LNCaP clone FGC (cell line): ENCODE data around the gene CBFA2T2.
"Not testable (repeated sequence)": the region's sequence is repeated elsewhere in the genome, so short reads cannot be mapped to it uniquely, and the experiment has no call there.

Source experiments
- DNase-seq: peaks from one replicate; pipeline ENCODE4 v3.0.0-alpha.2; 2011; ENCODE audit warnings: low read depth
- H3K4me3 ChIP-seq: 2 replicates; pipeline ENCODE4 v1.5.1; 2011; ENCODE audit warnings: mild to moderate bottlenecking, low read depth, low read length, control low read depth
- TF ChIP-seq, protein P1 (sequence below): IDR thresholded peaks from 2 replicates; pipeline ENCODE4 v1.5.1; 2012; ENCODE audit warnings: mild to moderate bottlenecking; ENCODE audit not compliant: control insufficient read depth, insufficient read depth; ENCODE audit errors: extremely low read depth

Gene CBFA2T2

GRCh38 chr20:33554914-33555420, 65.1 kb downstream of the CBFA2T2 start:
- H3K4me3 ChIP-seq: no peak overlapping the region
- peak; percentile 99 for DNase-seq
- TF ChIP-seq, protein P1, sequence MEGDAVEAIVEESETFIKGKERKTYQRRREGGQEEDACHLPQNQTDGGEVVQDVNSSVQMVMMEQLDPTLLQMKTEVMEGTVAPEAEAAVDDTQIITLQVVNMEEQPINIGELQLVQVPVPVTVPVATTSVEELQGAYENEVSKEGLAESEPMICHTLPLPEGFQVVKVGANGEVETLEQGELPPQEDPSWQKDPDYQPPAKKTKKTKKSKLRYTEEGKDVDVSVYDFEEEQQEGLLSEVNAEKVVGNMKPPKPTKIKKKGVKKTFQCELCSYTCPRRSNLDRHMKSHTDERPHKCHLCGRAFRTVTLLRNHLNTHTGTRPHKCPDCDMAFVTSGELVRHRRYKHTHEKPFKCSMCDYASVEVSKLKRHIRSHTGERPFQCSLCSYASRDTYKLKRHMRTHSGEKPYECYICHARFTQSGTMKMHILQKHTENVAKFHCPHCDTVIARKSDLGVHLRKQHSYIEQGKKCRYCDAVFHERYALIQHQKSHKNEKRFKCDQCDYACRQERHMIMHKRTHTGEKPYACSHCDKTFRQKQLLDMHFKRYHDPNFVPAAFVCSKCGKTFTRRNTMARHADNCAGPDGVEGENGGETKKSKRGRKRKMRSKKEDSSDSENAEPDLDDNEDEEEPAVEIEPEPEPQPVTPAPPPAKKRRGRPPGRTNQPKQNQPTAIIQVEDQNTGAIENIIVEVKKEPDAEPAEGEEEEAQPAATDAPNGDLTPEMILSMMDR: no peak

- TF ChIP-seq, protein P1: no peak
- H3K4me3 ChIP-seq: no peak overlapping the region
- no peak for DNase-seq
Observed at GRCh38 chr20:33555755-33556154, 65.9 kb downstream of the CBFA2T2 start.

DNA sequence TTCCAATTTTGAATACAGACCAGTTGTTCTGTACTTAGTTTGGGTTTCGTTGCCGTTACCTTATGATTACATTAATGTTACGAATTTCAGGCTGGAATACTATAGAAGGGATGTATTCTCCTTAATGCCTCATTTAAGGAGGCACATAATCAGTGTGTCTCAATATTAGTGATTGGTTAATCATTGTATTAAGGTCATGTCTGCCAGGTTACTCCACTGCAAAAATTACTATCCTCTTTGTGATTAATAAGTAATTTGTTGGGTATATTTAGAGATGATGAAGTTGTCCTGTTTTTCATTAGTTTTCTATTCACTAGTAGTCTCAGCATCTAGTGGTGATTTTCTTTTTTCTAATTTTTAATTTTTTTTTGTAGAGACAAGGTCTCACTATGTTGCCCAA, 66.3 kb downstream of the CBFA2T2 start:
- no peak overlapping the region for H3K4me3 ChIP-seq
- TF ChIP-seq, protein P1: no peak

GRCh38 chr20:33558348-33559144, 68.7 kb downstream of the CBFA2T2 start:
- no peak for DNase-seq
- TF ChIP-seq, protein P1: no peak
- H3K4me3 ChIP-seq: no peak overlapping the region

More for the DNA sequence above, 66.3 kb downstream of the CBFA2T2 start:
- no peak for DNase-seq

- TF ChIP-seq, protein P1: no peak
Observed at GRCh38 chr20:33559212-33559611, 69.3 kb downstream of the CBFA2T2 start.

DNA sequence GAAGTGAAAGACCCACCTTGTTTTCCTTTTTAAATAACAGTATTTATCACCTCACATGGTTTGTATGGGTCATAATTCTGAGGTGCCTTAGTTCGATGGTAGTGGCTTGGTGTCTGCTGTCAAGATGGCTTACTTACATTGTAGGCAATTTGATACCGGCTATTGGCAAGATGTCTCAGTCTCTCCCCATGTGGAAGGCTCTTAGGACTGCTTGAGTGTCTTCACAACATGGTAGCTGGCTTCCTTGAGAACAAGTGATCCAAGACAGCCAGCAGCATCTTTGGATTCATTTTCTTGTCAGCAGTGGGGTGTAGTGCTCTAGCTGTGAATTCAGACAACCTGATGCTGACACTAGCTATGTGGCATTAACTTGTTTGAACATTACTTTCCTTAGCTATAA, 70.1 kb downstream of the CBFA2T2 start:
- DNase-seq: no peak
- TF ChIP-seq, protein P1: no peak
- no peak overlapping the region for H3K4me3 ChIP-seq

More at GRCh38 chr20:33559212-33559611, 69.3 kb downstream of the CBFA2T2 start:
- H3K4me3 ChIP-seq: no peak overlapping the region
- DNase-seq: no peak

- not testable (repeated sequence) for DNase-seq, H3K4me3 ChIP-seq
Observed at GRCh38 chr20:33561053-33561452, 71.2 kb downstream of the CBFA2T2 start.
